Progenitor cell of endocrine pancreas (in vitro differentiated cells): ENCODE measurements around the gene FAAH2. TPM values are rescaled to one million over a fixed set of nuclear protein-coding genes. Genes with fewer than 3 reads are reported as not detected.

Experiments
- DNase-seq: peaks from one replicate; pipeline ENCODE4 v3.0.0; 2021; ENCODE audit warnings: low spot score; ENCODE audit not compliant: unreplicated experiment
- H3K27ac Mint-ChIP-seq: 2 replicates; pipeline ENCODE4 v1.8.0; 2021; ENCODE audit warnings: mild to moderate bottlenecking, moderate library complexity, mixed read lengths
- H3K27me3 Mint-ChIP-seq: 2 replicates; pipeline ENCODE4 v1.8.0; 2021; ENCODE audit warnings: mixed read lengths
- H3K36me3 Mint-ChIP-seq: 2 replicates; pipeline ENCODE4 v1.8.0; 2022; ENCODE audit warnings: mixed read lengths; ENCODE audit not compliant: insufficient read depth
- H3K4me1 Mint-ChIP-seq: 2 replicates; pipeline ENCODE4 v1.8.0; 2021; ENCODE audit warnings: low read depth, mixed read lengths
- H3K4me3 Mint-ChIP-seq: 2 replicates; pipeline ENCODE4 v1.8.0; 2021; ENCODE audit warnings: low read depth, mild to moderate bottlenecking, moderate library complexity, mixed read lengths
- H3K9me3 Mint-ChIP-seq: 2 replicates; pipeline ENCODE4 v1.8.0; 2021; ENCODE audit warnings: low read depth, mixed read lengths
- CTCF ChIP-seq: fragments of 200-600 bp; sonication (generic); IDR thresholded peaks from one replicate; pipeline ENCODE4 v1.5.0; 2021; ENCODE audit warnings: antibody characterized with exemption, mild to moderate bottlenecking; ENCODE audit not compliant: unreplicated experiment
- total RNA-seq: library from RNA; stranded (reverse); gene quantifications from 2 replicates; pipeline ENCODE4 v1.2.1, GENCODE V29; 2021

Gene FAAH2
- total RNA-seq, 1 donor from 2014 or later: 12.8 TPM

GRCh38 chrX:57266871-57267270 is 19.6 kb upstream of the FAAH2 start:
- Mint-ChIP-seq H3K9me3 (peaks cover 34% of the 10 kb centered on the region), H3K27me3 (no peaks in the 10 kb centered on the region), H3K27ac (no peak overlapping the region), H3K4me1 (no peaks in the 10 kb centered on the region), H3K36me3 (peaks cover 4% of the 10 kb centered on the region), H3K4me3 (no peak overlapping the region)
- TF ChIP-seq CTCF: no peak
- no peak for DNase-seq

GRCh38 chrX:57267308-57267707 is 19.2 kb upstream of the FAAH2 start:
- H3K9me3 Mint-ChIP-seq: peaks cover 34% of the 10 kb centered on the region
- peaks cover 4% of the 10 kb centered on the region for H3K36me3 Mint-ChIP-seq
- no peak overlapping the region for H3K27ac Mint-ChIP-seq
- no peaks in the 10 kb centered on the region for H3K4me1 Mint-ChIP-seq
- no peaks in the 10 kb centered on the region for H3K27me3 Mint-ChIP-seq
- TF ChIP-seq CTCF: no peak
- DNase-seq: no peak
- H3K4me3 Mint-ChIP-seq: no peak overlapping the region

GRCh38 chrX:57270980-57271379 is 15.5 kb upstream of the FAAH2 start:
- H3K4me1 Mint-ChIP-seq: no peaks in the 10 kb centered on the region
- no peaks in the 10 kb centered on the region for H3K27me3 Mint-ChIP-seq
- TF ChIP-seq CTCF: no peak
- no peak overlapping the region for H3K4me3 Mint-ChIP-seq
- DNase-seq: no peak
- H3K9me3 Mint-ChIP-seq: peaks cover 42% of the 10 kb centered on the region
- H3K36me3 Mint-ChIP-seq: peaks cover 10% of the 10 kb centered on the region
- H3K27ac Mint-ChIP-seq: no peak overlapping the region

GRCh38 chrX:57282568-57282967 is 3.9 kb upstream of the FAAH2 start:
- Mint-ChIP-seq H3K4me3 (no peak overlapping the region), H3K9me3 (peaks cover 37% of the 10 kb centered on the region), H3K27me3 (no peaks in the 10 kb centered on the region), H3K36me3 (no peaks in the 10 kb centered on the region), H3K4me1 (no peaks in the 10 kb centered on the region), H3K27ac (no peak overlapping the region)
- TF ChIP-seq CTCF: no peak
- DNase-seq: no peak

- no peak for DNase-seq
- no peaks in the 10 kb centered on the region for H3K27me3 Mint-ChIP-seq
- H3K4me1 Mint-ChIP-seq: no peaks in the 10 kb centered on the region
- H3K4me3 Mint-ChIP-seq: no peak overlapping the region
- no peak for TF ChIP-seq CTCF
- no peak overlapping the region for H3K27ac Mint-ChIP-seq
- H3K9me3 Mint-ChIP-seq: peaks cover 31% of the 10 kb centered on the region
- peaks cover 2% of the 10 kb centered on the region for H3K36me3 Mint-ChIP-seq
Measured at GRCh38 chrX:57285001-57285400, 1.5 kb upstream of the FAAH2 start.
